ENCODE measurements around the gene EMCN. TPM values are rescaled to one million over a fixed set of nuclear protein-coding genes. Genes with fewer than 3 reads are reported as not detected.
"Not testable (repeated sequence)": the region's sequence is repeated elsewhere in the genome, so short reads cannot be mapped to it uniquely, and the experiment has no call there.

EMCN gene
- total RNA-seq, 6 donors from 2014 or later: 14.7 to 49.6 (median 36.4) TPM

DNA sequence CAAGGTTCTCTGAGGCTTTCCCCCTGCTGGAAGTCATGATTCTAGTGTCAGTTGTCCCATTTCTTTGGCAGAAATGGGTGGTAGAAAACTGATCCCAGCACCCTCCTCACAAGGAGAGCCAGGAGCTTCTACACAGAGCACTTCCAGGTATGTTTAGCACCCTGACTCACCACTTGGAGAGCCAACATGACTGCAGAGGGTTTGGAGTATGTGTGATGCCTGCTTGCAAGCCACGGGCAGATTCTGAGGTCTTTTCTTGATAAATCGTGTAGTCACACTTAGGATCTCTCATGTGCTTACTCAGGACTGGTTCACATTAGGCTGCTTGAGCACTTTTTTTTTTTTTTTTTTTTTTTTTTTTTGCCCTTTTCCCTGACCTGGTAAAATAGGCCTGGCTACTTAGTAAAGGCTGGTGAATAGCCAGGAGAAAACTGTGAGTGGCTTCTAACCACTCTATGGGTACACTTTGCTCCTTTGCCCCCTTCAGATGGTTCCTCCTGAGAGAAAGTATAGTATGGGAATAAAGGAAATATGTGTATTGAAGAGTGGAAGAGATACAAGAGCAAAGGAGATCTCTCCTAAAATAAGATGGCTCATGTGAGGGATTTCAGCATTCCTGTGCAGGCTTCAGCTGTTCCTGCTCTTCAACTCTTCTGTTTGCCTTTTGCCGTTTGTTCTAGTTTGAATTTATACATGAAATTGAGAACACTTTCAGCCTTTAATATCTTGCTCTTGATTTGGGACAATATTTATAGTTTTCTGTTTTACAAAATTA is 103.6 kb downstream of the EMCN start:
- no peak for ATAC-seq (ENCODE audit: low FRiP score in 2 of 2)
- no peak overlapping the region for H3K4me3 ChIP-seq
- no peaks in the 10 kb centered on the region for H3K27me3 ChIP-seq
- peaks cover 0 to 3% (median 0%) of the 10 kb centered on the region in 4 donors for H3K36me3 ChIP-seq
- DNase-seq: no peak
- no peak overlapping the region for H3K27ac ChIP-seq
- H3K4me1 ChIP-seq: no peaks in the 10 kb centered on the region
- H3K9me3 ChIP-seq: no peaks in the 10 kb centered on the region
- TF ChIP-seq EP300 (IDR thresholded peaks at IDR 0.05) (no peak), POLR2A (IDR thresholded peaks at IDR 0.05) (no peak), POLR2AphosphoS5 (IDR thresholded peaks at IDR 0.05) (no peak)
- TF ChIP-seq, protein P1, sequence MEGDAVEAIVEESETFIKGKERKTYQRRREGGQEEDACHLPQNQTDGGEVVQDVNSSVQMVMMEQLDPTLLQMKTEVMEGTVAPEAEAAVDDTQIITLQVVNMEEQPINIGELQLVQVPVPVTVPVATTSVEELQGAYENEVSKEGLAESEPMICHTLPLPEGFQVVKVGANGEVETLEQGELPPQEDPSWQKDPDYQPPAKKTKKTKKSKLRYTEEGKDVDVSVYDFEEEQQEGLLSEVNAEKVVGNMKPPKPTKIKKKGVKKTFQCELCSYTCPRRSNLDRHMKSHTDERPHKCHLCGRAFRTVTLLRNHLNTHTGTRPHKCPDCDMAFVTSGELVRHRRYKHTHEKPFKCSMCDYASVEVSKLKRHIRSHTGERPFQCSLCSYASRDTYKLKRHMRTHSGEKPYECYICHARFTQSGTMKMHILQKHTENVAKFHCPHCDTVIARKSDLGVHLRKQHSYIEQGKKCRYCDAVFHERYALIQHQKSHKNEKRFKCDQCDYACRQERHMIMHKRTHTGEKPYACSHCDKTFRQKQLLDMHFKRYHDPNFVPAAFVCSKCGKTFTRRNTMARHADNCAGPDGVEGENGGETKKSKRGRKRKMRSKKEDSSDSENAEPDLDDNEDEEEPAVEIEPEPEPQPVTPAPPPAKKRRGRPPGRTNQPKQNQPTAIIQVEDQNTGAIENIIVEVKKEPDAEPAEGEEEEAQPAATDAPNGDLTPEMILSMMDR (IDR thresholded peaks at IDR 0.05): no peak
- 77 to 94% methylated on average over 3 of the region's 3 CpGs for WGBS, 2 donors

GRCh38 chr4:100391863-100392262 is 126.0 kb downstream of the EMCN start:
- ATAC-seq (ENCODE audit: low FRiP score in 2 of 2) (no peak), DNase-seq (no peak)
- H3K36me3 ChIP-seq: no peaks in the 10 kb centered on the region
- no peaks in the 10 kb centered on the region for H3K4me1 ChIP-seq
- H3K4me3 ChIP-seq: no peak overlapping the region
- no peak overlapping the region for H3K27ac ChIP-seq
- WGBS, 2 donors: 65 to 83% methylated on average over 1 of the region's 1 CpG
- TF ChIP-seq, protein P1 (IDR thresholded peaks at IDR 0.05): no peak
- no peak for TF ChIP-seq EP300 (IDR thresholded peaks at IDR 0.05)
- no peaks in the 10 kb centered on the region for H3K9me3 ChIP-seq
- no peaks in the 10 kb centered on the region for H3K27me3 ChIP-seq

DNA sequence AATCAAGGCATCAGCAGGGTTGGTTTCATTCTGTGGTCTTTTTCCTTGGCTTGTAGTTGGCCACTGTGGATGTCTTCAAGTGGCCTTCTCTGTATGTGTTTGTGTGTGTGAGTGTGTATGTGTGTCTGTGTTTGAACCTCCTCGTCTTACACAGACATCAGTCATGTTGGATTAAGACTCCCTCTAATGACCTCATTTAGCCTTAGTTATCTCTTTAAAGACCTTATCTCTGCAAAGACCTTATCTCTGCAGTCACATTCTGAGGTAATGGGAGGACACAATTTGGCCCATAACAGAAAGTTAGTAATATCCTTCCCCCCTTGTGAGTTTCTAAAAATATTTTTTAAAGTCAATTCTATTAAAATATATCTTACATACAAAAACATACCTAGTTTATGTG is 126.7 kb downstream of the EMCN start:
- no peaks in the 10 kb centered on the region for H3K36me3 ChIP-seq
- no peaks in the 10 kb centered on the region for H3K27me3 ChIP-seq
- no peak for TF ChIP-seq POLR2A (IDR thresholded peaks at IDR 0.05)
- TF ChIP-seq POLR2AphosphoS5 (IDR thresholded peaks at IDR 0.05): no peak
- TF ChIP-seq, protein P1 (IDR thresholded peaks at IDR 0.05): no peak
- TF ChIP-seq EP300 (IDR thresholded peaks at IDR 0.05): no peak
- no peaks in the 10 kb centered on the region for H3K9me3 ChIP-seq
- DNase-seq: no peak
- 61 to 63% methylated on average over 1 of the region's 1 CpG for WGBS, 2 donors
- no peak for ATAC-seq (ENCODE audit: low FRiP score in 2 of 2)
- H3K4me3 ChIP-seq: no peak overlapping the region
- no peak overlapping the region for H3K27ac ChIP-seq
- H3K4me1 ChIP-seq: no peaks in the 10 kb centered on the region

DNA sequence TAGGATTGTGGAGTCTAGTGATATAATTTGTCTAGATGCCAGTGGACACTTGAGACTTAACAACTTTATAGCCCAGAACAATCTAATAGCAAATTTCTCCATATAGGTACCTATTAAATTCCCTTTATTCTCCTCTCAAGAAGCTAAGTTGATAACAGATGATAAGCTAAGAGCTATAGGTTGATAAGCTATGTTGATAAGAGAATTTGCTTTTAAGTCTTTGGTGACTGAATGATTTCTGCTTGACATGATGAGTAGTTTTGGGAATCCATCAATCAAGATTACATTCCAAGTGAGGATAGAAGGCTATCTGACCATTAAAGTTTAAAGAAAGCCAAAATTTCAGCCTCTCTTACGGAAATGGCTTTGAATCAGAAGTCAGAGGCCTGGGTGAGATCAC is 131.6 kb downstream of the EMCN start:
- Histone ChIP-seq H3K27me3 (no peaks in the 10 kb centered on the region), H3K4me1 (no peaks in the 10 kb centered on the region), H3K9me3 (no peaks in the 10 kb centered on the region), H3K36me3 (no peaks in the 10 kb centered on the region), H3K27ac (no peak overlapping the region), H3K4me3 (no peak overlapping the region)
- DNase-seq (no peak), ATAC-seq (ENCODE audit: low FRiP score in 2 of 2) (no peak)
- TF ChIP-seq POLR2AphosphoS5 (IDR thresholded peaks at IDR 0.05) (no peak), POLR2A (IDR thresholded peaks at IDR 0.05) (no peak), EP300 (IDR thresholded peaks at IDR 0.05) (no peak)
- TF ChIP-seq, protein P1 (IDR thresholded peaks at IDR 0.05): no peak
- WGBS, 2 donors: 76 to 78% methylated on average over 1 of the region's 1 CpG

DNA sequence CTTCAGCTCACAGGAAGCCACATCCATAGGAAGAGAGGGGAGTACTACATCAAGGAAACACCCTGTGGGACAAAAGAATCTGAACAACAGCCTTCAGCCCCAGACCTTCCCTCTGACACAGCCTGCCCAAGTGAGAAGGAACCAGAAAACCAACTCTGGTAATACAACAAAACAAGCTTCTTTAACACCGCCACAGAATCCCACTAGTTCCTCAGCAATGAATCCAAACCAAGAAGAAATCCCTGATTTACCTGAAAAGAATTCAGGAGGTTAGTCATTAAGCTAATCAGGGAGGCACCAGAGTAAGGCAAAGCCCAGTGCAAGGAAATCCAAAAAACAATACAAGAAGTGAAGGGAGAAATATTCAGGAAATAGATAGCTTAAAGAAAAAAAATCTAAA is 137.4 kb downstream of the EMCN start:
- WGBS, 2 donors: 91 to 100% methylated on average over 1 of the region's 1 CpG
- not testable (repeated sequence) for H3K4me3 ChIP-seq; ATAC-seq (ENCODE audit: low FRiP score in 2 of 2); H3K27me3 ChIP-seq; DNase-seq; H3K4me1 ChIP-seq; H3K9me3 ChIP-seq; H3K27ac ChIP-seq; H3K36me3 ChIP-seq
